SK-N-MC (cell line): Measurements from ENCODE around the gene ZDHHC11.

Experiments
- EZH2 ChIP-seq: fragments of 200-600 bp; sonication (generic); IDR thresholded peaks from one replicate; pipeline ENCODE4 v1.6.1; 2017; ENCODE audit warnings: antibody characterized with exemption
- FOXP2 ChIP-seq: optimal IDR thresholded peaks from 2 replicates; pipeline ENCODE3; 2011; ENCODE audit warnings: mild to moderate bottlenecking, moderate library complexity; ENCODE audit not compliant: insufficient read depth; ENCODE audit errors: extremely low read length, control extremely low read depth
- POLR2AphosphoS5 ChIP-seq: IDR thresholded peaks from 2 replicates; pipeline ENCODE4 v1.6.1; 2012; ENCODE audit warnings: mild to moderate bottlenecking, low read depth, low read length, borderline replicate concordance

- no peak for TF ChIP-seq POLR2AphosphoS5
- TF ChIP-seq EZH2: no peak
- TF ChIP-seq FOXP2: no peak
These were observed 93.9 kb downstream of the ZDHHC11 start for GRCh38 chr5:756865-757345.
